ENCODE results near the gene C2orf49.
"Not testable (repeated sequence)": the region's sequence is repeated elsewhere in the genome, so short reads cannot be mapped to it uniquely, and the experiment has no call there.

DNA sequence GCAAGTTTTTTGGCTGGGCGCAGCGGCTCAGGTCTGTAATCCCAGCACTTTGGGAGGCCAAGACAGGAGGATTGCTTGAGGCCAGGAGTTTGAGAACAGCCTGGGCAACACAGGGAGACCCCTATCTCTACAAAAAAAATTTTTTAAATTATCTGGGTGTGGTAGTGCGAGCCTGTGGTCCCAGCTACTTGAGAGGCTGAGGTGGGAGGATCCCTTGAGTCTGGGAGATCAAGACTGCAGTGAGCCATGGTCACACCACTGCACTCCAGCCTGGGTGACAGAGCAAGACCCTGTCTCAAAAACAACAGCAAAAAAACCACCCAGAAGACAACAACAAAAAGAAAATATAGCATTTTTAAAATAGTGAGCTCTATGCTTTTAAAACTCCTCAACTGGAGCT, 10.1 kb upstream of the C2orf49 start:
- not testable (repeated sequence) for TF ChIP-seq POLR2A (IDR thresholded peaks at IDR 0.05; ENCODE audit: low read depth, low read length); PAX5 (IDR thresholded peaks at IDR 0.05; ENCODE audit: insufficient read depth, low read length, severe bottlenecking); SPI1 (IDR thresholded peaks at IDR 0.05; ENCODE audit: low read depth, low read length); POLR2AphosphoS5 (IDR thresholded peaks at IDR 0.05; ENCODE audit: low read depth, low read length); TAF1 (IDR thresholded peaks at IDR 0.05; ENCODE audit: low read depth, low read length)

Measured in GM12891 (cell line).